GM13976 (cell line): ENCODE results near the gene RAX2.

ENCODE experiments used
- DNase-seq: peaks from one replicate; pipeline ENCODE4 v3.0.0; 2012; ENCODE audit warnings: low spot score
- CTCF ChIP-seq: IDR thresholded peaks from 2 replicates; pipeline ENCODE4 v1.5.1; 2012; ENCODE audit warnings: borderline replicate concordance, mild to moderate bottlenecking; ENCODE audit not compliant: insufficient read depth; ENCODE audit errors: extremely low read depth, missing control alignments, control extremely low read depth
- in situ Hi-C: fragments of 300-500 bp; cut with MboI; formaldehyde crosslinking; loops from one replicate; pipeline ENCODE4 v1.12.0; 2022; ENCODE audit warnings: low sequenced_read_pairs, mixed read lengths, inconsistent platforms; ENCODE audit not compliant: unreplicated experiment

The RAX2 gene

GRCh38 chr19:3801412-3802096 lies 29.5 kb upstream of the RAX2 start:
- peak; percentile 69 for DNase-seq
- in situ Hi-C loops: no loop called here
- no peak for TF ChIP-seq CTCF

GRCh38 chr19:3800996-3801395 lies 29.0 kb upstream of the RAX2 start:
- in situ Hi-C loops: no loop called here
- no peak for DNase-seq
- no peak for TF ChIP-seq CTCF

- TF ChIP-seq CTCF: no peak
- no peak for DNase-seq
- in situ Hi-C loops: no loop called here
These were observed 26.1 kb upstream of the RAX2 start for GRCh38 chr19:3798137-3798536.

- DNase-seq: no peak
- in situ Hi-C loops: no loop called here
- no peak for TF ChIP-seq CTCF
These were observed 24.3 kb upstream of the RAX2 start for GRCh38 chr19:3796358-3796757.

- TF ChIP-seq CTCF: no peak
- DNase-seq: no peak
- in situ Hi-C loops: no loop called here
These were observed 21.8 kb upstream of the RAX2 start for GRCh38 chr19:3793799-3794198.

GRCh38 chr19:3792114-3792513 lies 20.1 kb upstream of the RAX2 start:
- DNase-seq: no peak
- no peak for TF ChIP-seq CTCF

More at GRCh38 chr19:3792114-3792513, 20.1 kb upstream of the RAX2 start:
- in situ Hi-C loops: no loop called here
